CD4-positive, alpha-beta T cell treated with Interleukin-17A for 4 hours (primary cell): ENCODE results near the gene ARHGAP1.

Experiments used
- DNase-seq: peaks from one replicate; pipeline ENCODE4 v3.0.0-alpha.2; 2020; ENCODE audit warnings: mixed read lengths

ARHGAP1 gene

DNA sequence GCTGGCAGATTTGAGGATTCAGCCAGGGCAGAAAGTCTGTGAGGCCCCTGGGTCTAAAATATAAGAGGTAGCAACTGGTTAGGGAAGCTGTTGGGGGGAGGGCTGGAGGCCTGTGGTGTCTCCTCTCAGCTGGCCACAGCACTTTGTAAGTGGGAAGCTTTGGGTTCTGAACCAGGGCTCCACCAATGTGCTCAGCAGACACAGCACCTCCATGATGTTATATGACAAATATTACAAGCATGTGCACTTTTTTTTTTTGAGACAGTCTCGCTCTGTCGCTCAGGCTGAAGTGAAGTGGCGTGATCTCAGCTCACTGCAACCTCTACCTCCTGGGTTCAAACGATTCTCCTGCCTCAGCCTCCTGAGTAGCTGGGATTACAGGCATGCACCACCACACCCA is 8.0 kb downstream of the ARHGAP1 start:
- no peak for DNase-seq

DNA sequence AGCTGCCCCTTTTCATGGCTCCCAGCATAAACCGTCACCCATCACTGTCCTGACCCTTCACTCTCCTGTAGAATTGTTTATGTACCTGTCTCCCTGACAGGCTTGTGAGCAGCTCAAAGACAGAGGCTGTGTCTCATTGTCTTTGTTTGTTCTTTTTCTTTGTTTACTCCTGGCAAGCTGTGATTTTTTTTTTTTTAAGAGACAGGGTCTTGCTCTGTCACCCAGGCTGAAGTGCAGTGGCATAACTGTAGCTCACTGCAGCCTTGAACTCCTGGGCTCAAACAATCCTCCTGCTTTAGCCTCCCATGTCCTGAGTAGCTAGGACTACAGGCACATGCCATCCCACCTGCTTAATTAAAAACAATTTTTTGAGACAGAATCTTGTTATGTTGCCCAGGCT is 9.7 kb downstream of the ARHGAP1 start:
- no peak for DNase-seq

DNA sequence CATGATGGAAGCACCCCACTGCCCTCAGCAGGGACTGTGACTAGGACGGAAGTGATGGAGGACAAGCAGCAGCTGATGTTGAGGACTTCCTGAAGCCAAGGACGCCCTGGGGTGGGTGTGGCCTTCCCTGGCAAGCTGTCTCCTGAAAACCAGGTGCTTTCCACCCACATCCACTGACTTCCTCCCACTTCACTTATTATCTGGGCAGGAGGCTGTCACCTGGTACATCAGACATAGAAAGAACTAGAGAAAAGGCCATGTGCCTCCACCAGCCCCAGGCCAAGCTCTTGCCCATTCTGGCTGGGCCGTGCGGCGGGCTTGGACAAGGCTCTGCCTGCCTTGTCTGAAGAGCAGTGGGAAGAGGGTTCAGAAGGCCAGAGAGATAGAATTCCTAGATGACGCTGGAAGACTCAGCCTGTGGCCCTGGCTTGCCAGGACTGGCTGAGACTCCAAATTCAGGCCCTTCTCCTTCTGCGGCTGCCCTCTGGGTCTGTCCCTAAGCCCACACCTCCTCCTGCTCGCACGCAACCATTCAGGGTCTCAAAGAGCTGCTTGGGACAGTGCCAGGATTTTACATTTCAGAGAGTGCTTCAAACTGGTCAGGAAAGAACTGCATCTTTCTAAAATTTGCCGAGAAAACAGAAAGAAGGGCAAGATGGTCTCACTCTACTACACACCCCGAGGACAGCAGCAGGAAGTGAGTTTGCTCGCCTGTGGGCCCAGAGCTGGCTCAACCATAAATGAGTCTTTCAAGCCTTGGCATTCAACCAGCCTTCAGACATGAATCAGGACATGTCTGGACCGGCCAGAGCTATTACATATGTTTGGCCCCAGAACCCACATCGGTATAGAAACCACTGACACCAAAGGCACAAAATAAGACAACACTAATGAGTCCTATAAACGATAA is 13.3 kb downstream of the ARHGAP1 start:
- DNase-seq, result no peak

DNA sequence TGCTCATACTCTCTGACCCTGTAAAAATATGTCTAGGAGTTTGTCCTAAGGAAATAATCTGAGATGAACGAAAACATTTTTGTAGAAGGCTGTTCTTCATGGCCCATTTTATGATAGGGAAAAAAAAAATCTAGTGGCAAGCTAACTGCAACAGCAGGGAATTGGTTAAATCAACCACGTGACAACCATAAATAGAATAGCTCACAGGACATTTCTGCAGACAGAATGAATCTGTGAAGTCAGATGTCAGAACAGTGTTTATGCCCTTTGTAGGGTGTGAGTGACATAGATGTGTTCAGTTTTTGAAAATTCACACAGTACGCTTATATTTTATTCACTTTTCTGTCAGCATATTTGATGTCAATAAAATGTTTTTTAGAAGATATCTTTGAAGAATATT is 16.1 kb downstream of the ARHGAP1 start:
- DNase-seq, result no peak

DNA sequence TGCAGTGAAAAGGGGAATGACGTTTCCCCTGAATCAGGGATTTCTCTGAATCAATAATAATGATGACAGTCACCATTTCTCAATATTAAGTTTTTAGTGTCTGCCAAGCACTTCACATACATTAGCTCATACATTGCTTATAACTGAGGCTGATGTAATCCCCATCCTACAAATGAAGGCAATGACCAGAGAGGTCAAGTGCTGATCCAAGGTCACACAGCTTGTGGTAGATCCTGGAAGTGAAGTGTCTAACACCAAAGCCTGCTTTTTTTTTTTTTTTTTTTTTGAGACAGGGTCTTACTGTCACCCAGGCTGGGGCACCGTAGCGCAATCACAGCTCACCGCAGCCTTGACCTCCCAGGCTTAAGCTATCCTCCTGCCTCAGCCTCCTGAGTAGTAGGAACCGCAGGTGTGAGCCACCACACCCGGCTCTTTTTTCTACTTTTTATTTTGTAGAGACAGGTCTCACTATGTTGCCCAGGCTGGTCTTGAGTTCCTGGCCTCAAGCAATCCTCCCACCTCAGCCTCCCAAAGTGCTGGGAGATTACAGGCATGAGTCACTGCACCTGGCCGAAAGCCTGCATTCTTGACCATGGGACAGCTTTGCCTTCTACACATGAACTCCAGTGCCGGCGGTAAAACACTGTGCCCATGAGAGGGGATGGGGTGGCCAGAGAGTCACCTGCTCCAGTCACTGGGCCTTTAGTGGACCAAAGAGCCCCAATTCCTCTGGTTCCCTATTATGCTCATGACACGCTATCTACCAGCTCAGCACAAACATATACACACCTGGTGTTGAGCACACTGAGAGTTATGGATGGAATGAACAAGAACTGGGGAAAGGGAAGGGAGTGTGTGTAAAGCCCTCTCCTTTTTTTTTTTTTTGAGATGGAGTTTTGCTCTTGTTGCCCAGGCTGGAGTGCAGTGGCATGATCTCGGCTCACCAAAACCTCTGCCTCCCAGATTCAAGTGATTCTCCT is 17.4 kb downstream of the ARHGAP1 start:
- no peak for DNase-seq

DNA sequence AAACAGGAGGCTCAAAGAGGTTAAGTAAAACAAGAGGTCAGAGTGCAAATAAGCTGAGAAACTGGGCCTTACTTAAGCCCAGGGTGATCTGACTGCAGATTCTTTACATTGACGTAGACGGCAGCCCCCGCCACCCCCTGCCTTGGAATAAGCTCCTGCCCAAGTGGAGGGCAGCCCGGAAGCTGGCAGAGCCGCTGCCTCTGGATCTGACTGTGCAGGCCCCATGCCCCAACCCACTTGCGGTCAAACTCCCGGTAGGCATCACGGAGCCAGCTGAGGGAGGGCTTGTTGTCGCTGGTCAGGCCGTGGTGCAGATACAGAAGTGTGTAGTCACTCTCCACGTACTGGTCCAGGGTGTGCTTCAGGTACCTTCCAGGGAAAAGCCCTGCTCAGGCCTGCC is 18.6 kb downstream of the ARHGAP1 start:
- no peak for DNase-seq

DNA sequence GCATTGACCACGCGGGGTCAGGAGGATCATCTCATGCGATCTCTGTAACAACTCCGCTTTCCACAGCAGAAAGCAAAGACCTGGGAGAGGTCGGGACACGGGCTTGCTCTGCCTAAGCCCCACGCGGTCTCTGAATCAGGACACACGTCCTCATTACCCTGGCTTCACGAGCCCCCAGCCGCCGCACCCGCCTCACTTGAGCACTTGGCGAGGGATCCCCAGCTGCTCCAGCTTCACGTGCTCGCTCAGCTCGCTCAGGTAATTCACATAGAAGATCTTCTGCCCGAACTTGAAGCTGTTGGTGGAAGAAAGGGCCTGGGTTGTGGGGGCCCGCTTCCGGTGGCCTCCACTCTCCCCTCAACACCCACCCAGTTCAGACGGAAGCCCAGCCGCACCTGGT is 19.6 kb downstream of the ARHGAP1 start:
- no peak for DNase-seq

DNA sequence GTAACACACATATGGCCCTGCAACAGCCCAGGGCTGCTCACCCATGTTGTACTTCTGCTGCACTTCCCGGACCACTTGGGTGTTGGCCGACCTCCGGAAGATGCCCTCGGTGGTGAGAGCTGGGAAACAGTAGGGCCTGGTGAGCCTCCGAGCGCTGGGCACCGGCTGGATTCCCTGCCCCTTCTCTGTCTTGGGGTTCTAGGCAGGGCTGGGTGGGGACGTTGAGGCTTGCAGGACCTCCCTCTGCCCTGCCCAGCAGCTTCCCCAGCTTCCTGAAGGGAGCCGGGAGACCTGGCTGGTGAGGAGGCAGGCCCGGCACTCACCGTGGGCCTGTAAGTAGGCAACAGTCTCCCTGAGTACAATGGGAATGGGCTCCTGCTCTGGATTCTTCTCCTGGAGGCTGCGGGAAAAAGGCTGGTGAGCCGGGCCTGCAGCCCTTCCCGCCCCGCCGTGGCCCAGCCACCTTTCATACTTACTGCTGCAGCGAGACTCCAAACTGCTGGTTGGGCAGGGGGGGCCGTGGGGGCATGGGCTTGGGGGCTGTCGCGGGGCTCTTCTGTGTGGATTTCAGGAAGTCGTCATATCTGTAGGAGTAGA is 20.2 kb downstream of the ARHGAP1 start:
- DNase-seq, result no peak

DNA sequence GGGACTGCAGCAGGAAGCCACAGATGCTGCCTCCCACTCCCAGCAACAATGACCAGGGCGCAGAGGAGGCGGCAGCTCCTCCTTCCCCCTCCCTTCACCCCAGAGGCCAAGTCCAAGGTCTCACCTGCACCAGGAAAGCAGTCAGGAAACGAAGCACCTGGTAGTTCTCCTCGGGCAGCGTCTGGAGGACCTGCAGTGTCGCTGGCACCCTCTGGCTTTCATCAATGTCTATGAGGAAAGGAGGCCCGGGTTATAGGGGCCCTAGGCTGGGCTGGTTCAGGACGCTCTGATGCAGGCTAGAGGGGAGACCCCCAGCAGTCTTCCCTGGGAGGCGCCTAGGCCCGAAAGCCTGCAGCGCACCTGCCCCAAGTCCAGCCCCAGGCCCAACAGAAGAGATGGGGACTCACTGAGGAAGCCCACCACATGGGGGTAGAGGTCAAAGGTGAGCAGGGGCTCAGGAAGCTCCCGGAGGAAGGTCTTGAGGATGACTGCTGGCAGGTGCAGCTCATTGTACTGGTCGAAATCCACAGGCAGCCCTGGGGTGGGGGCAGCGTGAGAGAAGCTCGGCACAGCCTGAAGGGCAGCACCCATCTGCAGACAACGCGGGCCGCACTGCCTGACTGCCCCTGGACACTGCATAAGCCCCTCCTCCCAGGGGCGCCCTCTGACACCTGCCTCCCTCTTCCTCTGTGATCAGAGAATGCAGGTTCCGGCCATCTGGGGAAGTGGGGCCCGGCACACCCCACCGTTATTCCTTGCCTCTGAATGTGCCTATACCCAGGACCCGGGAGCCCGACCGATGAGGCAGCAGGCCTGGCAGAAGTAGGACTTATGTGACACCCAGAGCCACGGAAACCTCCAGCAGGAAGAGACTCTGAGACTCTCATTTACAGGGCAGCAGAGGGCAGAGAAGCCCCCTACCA is 20.9 kb downstream of the ARHGAP1 start:
- DNase-seq, result no peak

DNA sequence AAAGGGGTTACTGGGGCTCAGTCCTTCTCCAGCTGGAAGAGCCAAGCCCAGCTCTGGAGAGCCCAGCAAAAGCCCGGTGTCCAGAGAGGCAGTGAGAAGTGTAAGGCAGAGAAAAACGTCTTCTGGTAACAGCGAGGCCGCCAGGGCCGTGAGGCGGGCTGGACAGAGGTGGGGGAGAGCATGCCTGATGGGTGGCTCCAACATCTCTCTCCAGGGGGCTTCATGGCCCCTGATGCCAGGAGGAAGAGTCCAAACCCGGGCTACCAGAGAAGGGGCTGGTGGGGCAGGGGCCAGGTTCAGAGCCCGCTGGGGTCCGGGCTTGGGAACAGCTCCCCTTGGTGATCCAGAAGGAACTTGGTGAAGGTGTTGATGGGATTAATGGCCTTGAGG is 21.7 kb downstream of the ARHGAP1 start:
- no peak for DNase-seq

DNA sequence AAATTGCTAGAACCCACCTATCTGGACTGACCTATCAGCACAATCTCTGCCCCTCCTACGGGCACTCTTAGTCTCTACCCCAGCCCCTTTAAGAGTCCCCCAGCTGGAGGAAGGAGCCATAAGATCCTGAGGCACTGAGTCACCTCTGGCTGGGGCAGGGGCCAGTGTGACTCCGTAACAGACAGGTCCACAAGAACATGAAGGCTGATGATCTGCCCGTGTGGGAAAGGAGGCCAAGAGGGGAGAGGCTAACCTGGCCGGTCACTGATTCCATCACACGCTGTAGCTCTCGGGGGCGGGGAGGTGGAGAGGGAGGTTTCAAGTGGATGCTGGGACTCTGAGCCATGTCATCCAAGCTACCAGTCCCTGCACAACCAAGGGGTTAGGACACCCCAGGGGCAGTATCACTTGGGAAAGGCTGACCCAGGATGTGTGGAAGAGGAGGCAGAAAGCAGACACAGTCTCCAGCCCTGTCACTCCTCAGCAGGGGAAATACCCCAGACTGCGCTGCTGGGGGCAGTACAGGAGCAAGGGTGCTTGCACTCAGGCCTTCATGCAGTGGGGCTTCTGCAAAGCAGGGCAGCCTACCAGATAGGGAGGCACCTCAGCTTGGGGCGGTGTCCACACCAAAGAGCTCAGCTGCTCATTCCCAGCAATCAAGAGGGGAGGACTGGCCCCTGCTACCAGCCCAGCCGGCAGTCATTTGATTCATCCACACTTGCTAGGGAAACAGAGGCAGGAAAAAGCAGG is 22.3 kb downstream of the ARHGAP1 start:
- no peak for DNase-seq

DNA sequence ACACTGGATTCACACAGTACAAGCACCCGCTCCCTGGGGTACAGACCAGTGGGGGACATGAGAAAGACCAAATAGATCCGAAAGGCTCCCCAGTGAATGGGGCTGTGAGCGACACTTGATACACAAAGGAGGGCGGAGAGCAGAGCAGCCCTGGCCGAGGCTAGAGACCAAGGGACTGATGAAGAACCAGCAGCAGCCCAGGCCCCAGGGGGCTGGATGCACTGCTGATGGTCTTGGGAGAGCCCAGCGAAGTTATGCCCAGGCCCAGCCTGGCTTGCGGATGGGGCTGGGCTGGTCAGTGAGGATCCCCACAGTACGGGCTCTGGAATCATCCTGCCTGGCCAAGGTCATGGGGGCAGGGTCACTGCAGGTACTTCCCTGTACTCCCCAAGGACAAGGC is 23.2 kb downstream of the ARHGAP1 start:
- DNase-seq, result no peak

DNA sequence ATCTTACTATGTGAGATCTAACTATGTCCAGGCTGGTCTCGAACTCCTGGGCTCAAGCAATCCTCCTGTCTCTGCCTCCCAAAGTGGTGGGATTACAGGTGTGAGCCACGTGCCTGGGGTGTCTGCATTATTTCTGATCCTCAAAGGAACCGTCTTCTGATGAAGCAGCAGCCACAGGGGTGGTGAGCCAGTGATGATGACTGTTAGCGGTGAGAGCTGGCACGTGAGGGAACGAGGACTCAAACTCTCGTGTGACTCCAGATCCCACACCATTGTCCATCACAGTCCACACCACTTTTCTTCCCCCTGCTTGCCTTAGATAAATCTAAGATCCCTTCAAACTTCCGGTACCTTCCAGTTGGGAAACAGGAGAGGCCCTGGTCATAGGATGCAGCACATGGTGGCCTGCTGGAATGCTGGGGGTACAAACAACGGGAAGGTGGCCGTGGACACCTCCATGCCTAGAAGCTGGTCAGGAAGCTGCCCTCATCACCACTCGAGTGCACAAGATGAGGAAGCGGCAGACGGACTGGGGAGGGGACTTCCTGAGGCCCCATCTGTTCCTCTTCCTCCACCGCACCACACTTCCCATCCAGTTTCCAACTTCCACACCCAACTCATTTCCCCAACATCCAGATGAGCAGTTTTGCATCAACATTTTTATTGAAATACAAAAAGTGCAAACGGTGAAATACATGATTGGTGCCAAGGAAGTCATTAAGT is 23.8 kb downstream of the ARHGAP1 start:
- DNase-seq, result no peak

DNA sequence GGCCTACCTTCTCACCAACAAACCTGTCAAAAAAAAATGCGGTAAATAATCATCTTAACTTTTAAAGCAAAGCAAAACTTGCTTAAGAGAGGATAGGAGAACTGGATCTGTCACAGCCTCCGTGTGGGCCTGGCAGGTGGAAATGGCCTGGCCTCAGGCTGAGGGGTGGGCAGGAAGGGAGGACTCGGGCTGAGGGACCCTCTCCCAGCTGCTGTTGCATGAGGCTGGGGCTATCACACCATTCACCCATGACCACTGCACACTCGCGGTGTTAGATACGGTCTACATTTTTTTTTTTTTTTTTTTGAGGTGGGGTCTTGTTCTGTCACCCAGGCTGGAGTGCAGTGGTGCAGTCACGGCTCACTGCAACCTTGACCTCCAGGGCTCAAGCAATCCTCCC is 24.5 kb downstream of the ARHGAP1 start:
- DNase-seq, result no peak

DNA sequence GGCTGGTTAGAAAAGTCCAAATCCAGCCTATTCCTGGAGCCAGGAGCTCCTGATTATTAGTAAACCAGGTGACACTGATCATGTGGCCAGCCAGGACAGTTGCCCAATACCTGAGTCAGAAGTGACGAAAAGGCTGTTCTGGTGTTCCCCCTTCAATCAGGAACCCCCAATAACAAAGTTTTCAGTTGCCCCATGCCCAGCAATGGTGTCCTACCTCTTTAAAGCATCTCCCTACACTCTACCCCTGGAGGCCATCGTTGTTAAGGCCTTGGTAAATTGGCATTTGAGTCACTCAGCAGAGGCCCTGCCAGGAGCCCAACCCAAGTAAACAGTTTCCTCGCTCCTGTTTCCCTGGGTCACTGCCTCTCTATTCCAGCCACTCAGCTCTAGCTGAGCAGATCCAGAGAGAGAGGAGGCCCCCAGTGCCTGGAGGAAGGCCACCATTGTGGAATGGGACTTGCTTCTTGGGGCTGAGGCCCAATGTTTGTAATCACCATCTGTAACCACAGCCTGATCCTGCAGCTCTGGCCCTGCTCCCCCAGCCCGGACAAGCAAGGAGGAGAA is 25.0 kb downstream of the ARHGAP1 start:
- no peak for DNase-seq

DNA sequence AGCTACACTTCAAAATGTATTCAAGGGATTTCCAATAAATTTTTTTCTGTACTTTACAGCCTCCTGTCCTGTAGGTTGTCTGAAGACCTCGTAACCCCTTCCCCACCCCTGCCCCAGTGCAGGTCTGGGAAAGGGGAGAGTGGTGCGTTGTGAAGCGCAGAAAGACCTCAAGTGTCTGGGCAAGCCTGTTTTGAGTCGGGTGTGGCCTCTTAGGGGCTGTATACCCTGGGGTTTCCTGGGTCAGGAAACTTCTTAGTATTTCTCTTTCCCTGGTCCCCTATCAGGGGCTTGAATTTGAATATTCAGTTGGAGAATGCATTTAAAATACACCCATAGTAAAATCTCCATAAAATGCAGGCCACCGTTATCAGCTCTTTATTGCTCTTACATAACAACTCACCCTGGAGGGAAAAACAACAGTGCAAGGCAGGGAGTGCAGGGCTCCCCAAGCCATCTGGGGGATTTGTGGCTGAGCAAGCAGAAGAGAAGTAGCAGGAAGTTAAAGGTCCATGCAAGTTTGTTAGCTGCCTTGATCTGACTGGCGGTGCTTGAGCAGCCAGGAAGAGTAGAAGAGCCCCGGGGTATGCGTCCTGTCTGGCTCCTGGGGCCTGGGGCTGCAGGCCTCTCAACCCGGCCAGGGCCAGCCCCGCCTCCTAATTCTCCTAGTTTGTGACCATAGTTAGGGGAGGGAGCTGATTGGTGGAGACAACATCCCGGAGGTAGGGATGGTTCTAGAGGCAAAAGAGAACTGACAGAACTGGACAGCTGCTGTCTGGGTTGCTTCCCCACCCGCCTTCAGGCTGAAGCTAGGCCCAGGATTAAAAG is 25.7 kb downstream of the ARHGAP1 start:
- peak; percentile 63 for DNase-seq

DNA sequence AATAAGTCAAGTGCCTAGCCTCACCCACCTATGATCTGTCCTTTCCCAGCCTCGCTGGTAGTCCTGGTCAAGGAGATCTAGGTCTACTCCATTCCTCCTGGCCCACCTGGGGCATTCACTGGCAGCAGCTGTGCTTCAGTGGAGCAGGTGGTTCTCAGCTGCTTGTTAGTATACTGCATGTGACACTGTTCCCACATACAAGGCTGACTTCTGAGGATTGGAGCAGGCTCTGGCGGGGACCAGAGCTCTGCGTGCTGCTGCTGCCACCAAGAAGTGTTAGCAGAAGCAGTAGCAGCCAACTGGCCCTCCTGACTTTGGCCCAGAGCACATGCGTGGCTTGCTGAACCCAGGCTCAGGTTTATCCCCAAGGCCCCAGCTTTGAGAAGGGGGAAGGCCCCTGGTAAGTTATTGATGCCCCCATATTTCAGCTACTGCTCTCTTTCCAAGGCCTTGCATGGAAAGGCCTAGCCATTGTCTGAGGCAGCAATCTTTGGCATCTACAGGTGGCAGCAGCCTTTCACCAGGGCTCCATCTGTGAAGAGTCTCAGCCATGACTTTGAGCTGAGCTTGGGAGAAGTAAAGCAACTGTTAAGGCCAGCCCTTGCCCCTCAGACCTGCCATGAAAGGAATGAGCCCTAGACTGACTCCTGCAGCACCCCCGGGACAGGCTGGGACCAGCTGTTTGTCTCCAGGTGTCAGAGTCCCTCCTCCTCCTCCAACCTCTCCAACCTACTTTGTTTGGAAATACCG is 26.5 kb downstream of the ARHGAP1 start:
- DNase-seq, result no peak

DNA sequence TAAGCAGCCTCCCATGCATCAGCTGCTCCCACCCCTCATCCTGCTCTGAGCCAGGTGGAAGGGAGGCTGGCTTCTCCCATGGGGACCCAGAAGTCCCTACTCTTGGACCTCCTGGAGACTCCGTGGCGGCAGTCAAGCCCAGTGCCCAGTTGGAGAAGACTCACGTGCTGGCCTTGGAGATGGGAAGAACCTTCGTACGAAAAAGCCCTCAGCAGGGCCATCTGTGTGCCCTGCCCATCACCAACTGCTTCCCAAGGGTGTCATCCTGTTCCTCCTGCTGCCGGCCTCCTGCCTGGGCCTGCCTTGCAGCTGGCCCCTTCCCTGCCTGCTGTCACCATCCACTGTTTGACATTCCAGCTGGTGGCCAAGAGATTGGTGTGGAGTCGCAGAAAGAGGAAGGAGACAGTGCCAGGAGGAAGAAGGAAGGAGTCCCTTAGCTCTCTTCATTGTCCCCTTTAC is 28.0 kb downstream of the ARHGAP1 start:
- no peak for DNase-seq

DNA sequence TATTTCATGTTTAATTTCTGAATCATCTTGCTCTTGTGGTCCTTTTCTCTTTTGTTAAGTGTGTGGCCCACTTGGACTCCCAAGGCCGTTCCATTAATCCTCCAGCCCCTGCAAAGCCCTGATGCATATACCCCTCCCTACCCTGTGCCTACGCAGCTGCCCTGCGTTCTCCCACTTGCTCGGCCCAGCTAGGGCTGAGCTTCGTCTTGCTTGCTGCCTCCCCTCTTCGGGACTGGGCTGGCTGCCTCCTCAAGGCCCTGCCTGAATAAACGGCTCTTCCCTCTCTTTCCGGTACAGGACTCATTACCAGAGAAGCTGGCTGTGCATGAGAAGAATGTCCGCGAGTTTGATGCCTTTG is 28.5 kb downstream of the ARHGAP1 start:
- DNase-seq, result no peak
